ENCODE results near the gene OXT. TPM values are rescaled to one million over a fixed set of nuclear protein-coding genes. Genes with fewer than 3 reads are reported as not detected.

The OXT gene
- total and polyA plus RNA-seq, 2 of the 4 experiments (the other 2 are of a cell fraction), result not detected

- CTCF ChIA-PET, result interaction anchor here (0.6 kb wide), 1 partner anchor 39 kb away, joined by 3 read pairs; no protein-coding TSS in a partner anchor
- Histone ChIP-seq H2AK9ac (replicated peaks; ENCODE audit: low read depth, low read length, poor library complexity) (no peak overlapping the region), H3K9me1 (ENCODE audit: insufficient read depth, low read length) (peaks cover 4% of the 10 kb centered on the region; the same call in 1 of the 2 replicates), H2AK5ac (ENCODE audit: low read depth, low read length) (no peak overlapping the region), H3K79me1 (ENCODE audit: low read depth in 1 of 2, low read length in 2 of 2) (no peaks in the 10 kb centered on the region), H3K4me1 (ENCODE audit: control insufficient read depth, insufficient read depth, low read length) (no peaks in the 10 kb centered on the region; the same call in 1 of the 2 replicates), H2BK15ac (ENCODE audit: low read depth, low read length) (no peak overlapping the region), H4K8ac (ENCODE audit: low read depth in 2 of 2, low read length in 2 of 2) (no peak overlapping the region), H3K27me3 (ENCODE audit: control insufficient read depth, insufficient read depth, low read length) (peaks cover 51% of the 10 kb centered on the region), H3K18ac (ENCODE audit: low read depth, low read length) (no peak overlapping the region), H4K5ac (ENCODE audit: low read depth, low read length) (no peak overlapping the region), H3K23ac (ENCODE audit: low read depth, low read length) (no peak overlapping the region), H2BK5ac (ENCODE audit: low read depth, low read length, poor library complexity, severe bottlenecking) (no peak overlapping the region), H3K4me2 (ENCODE audit: low read depth, low read length) (no peak overlapping the region), H2AFZ (replicated peaks; ENCODE audit: low read length, poor library complexity) (peak overlapping the region; percentile 37), H3K9me3 (ENCODE audit: control insufficient read depth, insufficient read depth, low read length) (no peaks in the 10 kb centered on the region; the same call in 1 of the 2 replicates), H3K56ac (ENCODE audit: extremely low read depth, insufficient read depth, low read length) (no peak overlapping the region), H4K20me1 (ENCODE audit: insufficient read depth, low read length) (no peaks in the 10 kb centered on the region), H3K4me3 (ENCODE audit: insufficient read depth, low read depth, low read length) (no peak overlapping the region), H2BK20ac (ENCODE audit: low read depth, low read length) (no peak overlapping the region), H3K9ac (ENCODE audit: low read depth, low read length) (no peak overlapping the region), H3K14ac (replicated peaks; ENCODE audit: low read depth, low read length) (no peak overlapping the region), H3K4ac (ENCODE audit: low read depth, low read length) (no peak overlapping the region), H4K91ac (ENCODE audit: insufficient read depth, low read depth, low read length) (no peak overlapping the region), H3K27ac (ENCODE audit: insufficient read depth, low read length) (no peak overlapping the region), H2BK120ac (ENCODE audit: low read depth, low read length) (no peak overlapping the region), H3K36me3 (ENCODE audit: control insufficient read depth, insufficient read depth, low read length) (no peaks in the 10 kb centered on the region)
- ATAC-seq (ENCODE audit: low read depth), result peak; percentile 38; the same call in 1 of the 2 replicates
- BruUV-seq (replicated peaks), result no TSS peak
- intact Hi-C loops (cut with micrococcal nuclease) (no loop called here), in situ Hi-C loops (cut with MboI; ENCODE audit: low sequenced_read_pairs) (no loop called here), dilution Hi-C loops (cut with HindIII; ENCODE audit: low sequenced_read_pairs, unreplicated experiment) (no loop called here)
- POLR2A ChIA-PET (ENCODE audit: unreplicated experiment), result no interaction called here
- no peak for DNase-seq
- 15% methylated on average over 51 of the region's 76 CpGs; no CpG with 5 or more reads in 1 of the 2 experiments for WGBS, 2 experiments (ENCODE audit: extremely low coverage in 2 of 2, insufficient read length in 1 of 2)
- TF ChIP-seq USF2 (IDR thresholded peaks at IDR 0.05; ENCODE audit: low read depth, low read length), result no peak
- no peak for TF ChIP-seq FOS (IDR thresholded peaks at IDR 0.05; ENCODE audit: low read depth, low read length)
- no peak for TF ChIP-seq CTCF (conservative IDR thresholded peaks at IDR 0.05; ENCODE audit: low read depth, low read length)
- TF ChIP-seq RAD21 (IDR thresholded peaks at IDR 0.05; ENCODE audit: low read length), result no peak
- no peak for TF ChIP-seq MAZ (IDR thresholded peaks at IDR 0.05; ENCODE audit: borderline replicate concordance, low read depth, low read length)
- no peak for TF ChIP-seq RCOR1 (IDR thresholded peaks at IDR 0.05; ENCODE audit: insufficient replicate concordance, low read length)
- TF ChIP-seq MXI1 (IDR thresholded peaks at IDR 0.05; ENCODE audit: borderline replicate concordance, low read depth, low read length), result no peak
- TF ChIP-seq ELK1 (IDR thresholded peaks at IDR 0.05; ENCODE audit: borderline replicate concordance, low read depth, low read length), result no peak
- TF ChIP-seq NFE2L2 (IDR thresholded peaks at IDR 0.05; ENCODE audit: low read depth, low read length), result no peak
- TF ChIP-seq POLR2A (IDR thresholded peaks at IDR 0.05; ENCODE audit: low read depth, low read length), result no peak
- no peak for TF ChIP-seq BHLHE40 (IDR thresholded peaks at IDR 0.05; ENCODE audit: low read depth, low read length)
- TF ChIP-seq MAFK (IDR thresholded peaks at IDR 0.05; ENCODE audit: low read depth, low read length), result no peak
- TF ChIP-seq RFX5 (IDR thresholded peaks at IDR 0.05; ENCODE audit: low read depth, low read length), result no peak
- TF ChIP-seq CEBPB (IDR thresholded peaks at IDR 0.05; ENCODE audit: low read depth, low read length), result no peak
These were observed 11.8 kb downstream of the OXT start for GRCh38 chr20:3082955-3083952.

Data from IMR-90 (cell line).